ENCODE data around the gene DTNA. TPM values are rescaled to one million over a fixed set of nuclear protein-coding genes. Genes with fewer than 3 reads are reported as not detected.

The DTNA gene
- polyA plus RNA-seq, 1 donor from 2014 or later: 53.9 TPM

DNA sequence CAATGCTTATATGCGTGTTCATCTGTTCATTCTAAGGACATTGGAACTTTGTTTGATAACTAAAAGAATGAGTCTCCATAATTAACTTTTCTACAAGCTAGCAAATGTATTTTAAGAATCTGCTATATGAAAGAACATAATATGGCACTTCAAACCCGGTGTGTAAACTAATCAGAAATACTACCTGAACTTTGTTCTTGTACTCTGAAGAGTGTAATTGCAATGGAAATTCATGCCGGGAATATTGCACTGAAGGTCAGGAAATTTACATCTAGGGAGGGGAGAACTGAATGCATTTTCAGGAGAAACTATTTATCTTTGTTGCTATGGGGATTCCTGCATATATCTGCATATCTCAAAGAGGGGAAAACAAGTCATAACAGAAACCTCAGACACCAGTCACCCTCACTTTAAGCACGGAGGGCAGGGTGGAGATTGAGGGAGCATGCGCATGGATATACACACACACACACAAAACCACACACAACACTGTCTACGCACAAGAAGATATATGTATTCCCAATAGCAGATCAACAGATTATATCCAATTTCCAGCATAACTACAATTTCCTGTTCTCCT lies 76.2 kb downstream of the DTNA start:
- Histone ChIP-seq H3K27ac (ENCODE audit: low read length) (no peak overlapping the region), H2AFZ (ENCODE audit: low read depth, low read length) (no peak overlapping the region), H3K4me3 (ENCODE audit: low read length) (no peak overlapping the region), H3K79me2 (replicated peaks; ENCODE audit: insufficient read depth, low read length) (no peaks in the 10 kb centered on the region), H3K4me2 (ENCODE audit: low read length) (no peak overlapping the region), H4K20me1 (ENCODE audit: insufficient read depth) (no peaks in the 10 kb centered on the region), H3K36me3 (ENCODE audit: insufficient read depth, low read length) (no peaks in the 10 kb centered on the region), H3K9ac (ENCODE audit: low read length) (no peak overlapping the region), H3K9me3 (ENCODE audit: low read length) (no peaks in the 10 kb centered on the region), H3K9me2 (ENCODE audit: insufficient read depth, low read length) (no peaks in the 10 kb centered on the region), H3F3A (ENCODE audit: insufficient read depth, low read length, poor library complexity, severe bottlenecking) (no peaks in the 10 kb centered on the region), H3K27me3 (ENCODE audit: insufficient read depth, low read depth, low read length) (no peaks in the 10 kb centered on the region)
- TF ChIP-seq EP300 (conservative IDR thresholded peaks at IDR 0.05; ENCODE audit: poor library complexity, severe bottlenecking): no peak
- no peak for TF ChIP-seq EZH2 (IDR thresholded peaks at IDR 0.05; ENCODE audit: borderline replicate concordance, insufficient read depth, low read length, poor library complexity, severe bottlenecking)
- TF ChIP-seq, protein P1, sequence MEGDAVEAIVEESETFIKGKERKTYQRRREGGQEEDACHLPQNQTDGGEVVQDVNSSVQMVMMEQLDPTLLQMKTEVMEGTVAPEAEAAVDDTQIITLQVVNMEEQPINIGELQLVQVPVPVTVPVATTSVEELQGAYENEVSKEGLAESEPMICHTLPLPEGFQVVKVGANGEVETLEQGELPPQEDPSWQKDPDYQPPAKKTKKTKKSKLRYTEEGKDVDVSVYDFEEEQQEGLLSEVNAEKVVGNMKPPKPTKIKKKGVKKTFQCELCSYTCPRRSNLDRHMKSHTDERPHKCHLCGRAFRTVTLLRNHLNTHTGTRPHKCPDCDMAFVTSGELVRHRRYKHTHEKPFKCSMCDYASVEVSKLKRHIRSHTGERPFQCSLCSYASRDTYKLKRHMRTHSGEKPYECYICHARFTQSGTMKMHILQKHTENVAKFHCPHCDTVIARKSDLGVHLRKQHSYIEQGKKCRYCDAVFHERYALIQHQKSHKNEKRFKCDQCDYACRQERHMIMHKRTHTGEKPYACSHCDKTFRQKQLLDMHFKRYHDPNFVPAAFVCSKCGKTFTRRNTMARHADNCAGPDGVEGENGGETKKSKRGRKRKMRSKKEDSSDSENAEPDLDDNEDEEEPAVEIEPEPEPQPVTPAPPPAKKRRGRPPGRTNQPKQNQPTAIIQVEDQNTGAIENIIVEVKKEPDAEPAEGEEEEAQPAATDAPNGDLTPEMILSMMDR (IDR thresholded peaks at IDR 0.05; ENCODE audit: poor library complexity, severe bottlenecking): no peak
- TF ChIP-seq POLR2AphosphoS5 (IDR thresholded peaks at IDR 0.05): no peak
- TF ChIP-seq, protein P2, sequence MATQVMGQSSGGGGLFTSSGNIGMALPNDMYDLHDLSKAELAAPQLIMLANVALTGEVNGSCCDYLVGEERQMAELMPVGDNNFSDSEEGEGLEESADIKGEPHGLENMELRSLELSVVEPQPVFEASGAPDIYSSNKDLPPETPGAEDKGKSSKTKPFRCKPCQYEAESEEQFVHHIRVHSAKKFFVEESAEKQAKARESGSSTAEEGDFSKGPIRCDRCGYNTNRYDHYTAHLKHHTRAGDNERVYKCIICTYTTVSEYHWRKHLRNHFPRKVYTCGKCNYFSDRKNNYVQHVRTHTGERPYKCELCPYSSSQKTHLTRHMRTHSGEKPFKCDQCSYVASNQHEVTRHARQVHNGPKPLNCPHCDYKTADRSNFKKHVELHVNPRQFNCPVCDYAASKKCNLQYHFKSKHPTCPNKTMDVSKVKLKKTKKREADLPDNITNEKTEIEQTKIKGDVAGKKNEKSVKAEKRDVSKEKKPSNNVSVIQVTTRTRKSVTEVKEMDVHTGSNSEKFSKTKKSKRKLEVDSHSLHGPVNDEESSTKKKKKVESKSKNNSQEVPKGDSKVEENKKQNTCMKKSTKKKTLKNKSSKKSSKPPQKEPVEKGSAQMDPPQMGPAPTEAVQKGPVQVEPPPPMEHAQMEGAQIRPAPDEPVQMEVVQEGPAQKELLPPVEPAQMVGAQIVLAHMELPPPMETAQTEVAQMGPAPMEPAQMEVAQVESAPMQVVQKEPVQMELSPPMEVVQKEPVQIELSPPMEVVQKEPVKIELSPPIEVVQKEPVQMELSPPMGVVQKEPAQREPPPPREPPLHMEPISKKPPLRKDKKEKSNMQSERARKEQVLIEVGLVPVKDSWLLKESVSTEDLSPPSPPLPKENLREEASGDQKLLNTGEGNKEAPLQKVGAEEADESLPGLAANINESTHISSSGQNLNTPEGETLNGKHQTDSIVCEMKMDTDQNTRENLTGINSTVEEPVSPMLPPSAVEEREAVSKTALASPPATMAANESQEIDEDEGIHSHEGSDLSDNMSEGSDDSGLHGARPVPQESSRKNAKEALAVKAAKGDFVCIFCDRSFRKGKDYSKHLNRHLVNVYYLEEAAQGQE (IDR thresholded peaks at IDR 0.05; ENCODE audit: borderline replicate concordance): no peak
- TF ChIP-seq RAD21 (conservative IDR thresholded peaks at IDR 0.05): no peak
- TF ChIP-seq SMC3 (conservative IDR thresholded peaks at IDR 0.05; ENCODE audit: poor library complexity): no peak
- TF ChIP-seq TAF1 (IDR thresholded peaks at IDR 0.05; ENCODE audit: low read depth): no peak
- no peak for TF ChIP-seq MXI1 (conservative IDR thresholded peaks at IDR 0.05; ENCODE audit: poor library complexity, severe bottlenecking)

DNA sequence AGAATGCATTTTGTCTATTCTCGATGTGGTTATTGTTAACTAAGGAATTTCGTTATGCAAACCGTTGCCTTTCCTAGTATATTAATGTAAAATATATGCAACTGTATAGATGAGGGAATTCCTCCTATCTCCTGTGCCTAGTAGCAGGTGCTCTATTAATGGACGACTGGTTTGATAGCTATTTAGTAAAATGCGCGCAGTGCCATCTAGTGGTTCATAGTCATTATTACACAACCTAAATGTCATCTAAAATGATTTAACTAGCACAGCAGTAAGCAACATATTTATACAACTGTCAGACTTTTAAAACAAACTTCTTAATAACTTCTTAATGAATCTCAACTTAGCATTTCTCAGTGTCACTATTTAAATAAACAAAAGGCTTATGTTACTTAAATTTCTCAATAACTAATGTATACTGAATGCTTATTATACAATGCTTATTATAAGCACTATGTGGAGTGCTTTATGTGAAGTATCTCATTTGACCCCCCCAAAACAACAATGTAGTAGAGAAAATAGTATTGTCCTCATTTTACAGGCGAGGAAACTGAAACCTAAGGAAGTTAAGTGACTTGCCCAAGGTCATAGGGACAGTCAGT lies 77.9 kb downstream of the DTNA start:
- Histone ChIP-seq H3K27ac (ENCODE audit: low read length) (no peak overlapping the region), H3K4me3 (ENCODE audit: low read length) (no peak overlapping the region), H3K27me3 (ENCODE audit: insufficient read depth, low read depth, low read length) (no peaks in the 10 kb centered on the region), H4K20me1 (ENCODE audit: insufficient read depth) (no peaks in the 10 kb centered on the region), H2AFZ (ENCODE audit: low read depth, low read length) (no peak overlapping the region), H3K9ac (ENCODE audit: low read length) (no peak overlapping the region), H3K9me3 (ENCODE audit: low read length) (peaks cover 3% of the 10 kb centered on the region), H3K9me2 (ENCODE audit: insufficient read depth, low read length) (no peaks in the 10 kb centered on the region), H3K79me2 (replicated peaks; ENCODE audit: insufficient read depth, low read length) (no peaks in the 10 kb centered on the region), H3K36me3 (ENCODE audit: insufficient read depth, low read length) (no peaks in the 10 kb centered on the region), H3F3A (ENCODE audit: insufficient read depth, low read length, poor library complexity, severe bottlenecking) (no peaks in the 10 kb centered on the region), H3K4me2 (ENCODE audit: low read length) (no peak overlapping the region)
- TF ChIP-seq RAD21 (conservative IDR thresholded peaks at IDR 0.05): peak; percentile 91
- TF ChIP-seq SMC3 (conservative IDR thresholded peaks at IDR 0.05; ENCODE audit: poor library complexity): peak; percentile 88
- TF ChIP-seq, protein P1 (IDR thresholded peaks at IDR 0.05; ENCODE audit: poor library complexity, severe bottlenecking): peak; percentile 88
- TF ChIP-seq EZH2 (IDR thresholded peaks at IDR 0.05; ENCODE audit: borderline replicate concordance, insufficient read depth, low read length, poor library complexity, severe bottlenecking): no peak
- no peak for TF ChIP-seq MXI1 (conservative IDR thresholded peaks at IDR 0.05; ENCODE audit: poor library complexity, severe bottlenecking)
- TF ChIP-seq TAF1 (IDR thresholded peaks at IDR 0.05; ENCODE audit: low read depth): no peak
- no peak for TF ChIP-seq POLR2AphosphoS5 (IDR thresholded peaks at IDR 0.05)
- TF ChIP-seq EP300 (conservative IDR thresholded peaks at IDR 0.05; ENCODE audit: poor library complexity, severe bottlenecking): no peak
- TF ChIP-seq, protein P2 (IDR thresholded peaks at IDR 0.05; ENCODE audit: borderline replicate concordance): no peak
